Measurements from ENCODE around the gene MAB21L4. TPM values are rescaled to one million over a fixed set of nuclear protein-coding genes. Genes with fewer than 3 reads are reported as not detected.

The MAB21L4 gene
- total and polyA plus RNA-seq, 2 experiments from 2014 or later, result not detected

- DNase-seq (ENCODE audit: low read depth in 1 of 2, low spot score in 1 of 2), result no peak
- no peak overlapping the region for H3K4me3 ChIP-seq
- H3K36me3 ChIP-seq, result no peaks in the 10 kb centered on the region
- peaks cover 11% of the 10 kb centered on the region for H3K4me1 ChIP-seq (ENCODE audit: low read depth)
- no peak overlapping the region for H3K27ac ChIP-seq
- TF ChIP-seq, protein P1, sequence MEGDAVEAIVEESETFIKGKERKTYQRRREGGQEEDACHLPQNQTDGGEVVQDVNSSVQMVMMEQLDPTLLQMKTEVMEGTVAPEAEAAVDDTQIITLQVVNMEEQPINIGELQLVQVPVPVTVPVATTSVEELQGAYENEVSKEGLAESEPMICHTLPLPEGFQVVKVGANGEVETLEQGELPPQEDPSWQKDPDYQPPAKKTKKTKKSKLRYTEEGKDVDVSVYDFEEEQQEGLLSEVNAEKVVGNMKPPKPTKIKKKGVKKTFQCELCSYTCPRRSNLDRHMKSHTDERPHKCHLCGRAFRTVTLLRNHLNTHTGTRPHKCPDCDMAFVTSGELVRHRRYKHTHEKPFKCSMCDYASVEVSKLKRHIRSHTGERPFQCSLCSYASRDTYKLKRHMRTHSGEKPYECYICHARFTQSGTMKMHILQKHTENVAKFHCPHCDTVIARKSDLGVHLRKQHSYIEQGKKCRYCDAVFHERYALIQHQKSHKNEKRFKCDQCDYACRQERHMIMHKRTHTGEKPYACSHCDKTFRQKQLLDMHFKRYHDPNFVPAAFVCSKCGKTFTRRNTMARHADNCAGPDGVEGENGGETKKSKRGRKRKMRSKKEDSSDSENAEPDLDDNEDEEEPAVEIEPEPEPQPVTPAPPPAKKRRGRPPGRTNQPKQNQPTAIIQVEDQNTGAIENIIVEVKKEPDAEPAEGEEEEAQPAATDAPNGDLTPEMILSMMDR (IDR thresholded peaks at IDR 0.05; ENCODE audit: low read depth, low read length), result no peak
- H3K27me3 ChIP-seq, result no peaks in the 10 kb centered on the region
- no peaks in the 10 kb centered on the region for H3K9me3 ChIP-seq (ENCODE audit: low read depth)
Observed at GRCh38 chr2:240869956-240870875, 25.7 kb downstream of the MAB21L4 start.

DNA sequence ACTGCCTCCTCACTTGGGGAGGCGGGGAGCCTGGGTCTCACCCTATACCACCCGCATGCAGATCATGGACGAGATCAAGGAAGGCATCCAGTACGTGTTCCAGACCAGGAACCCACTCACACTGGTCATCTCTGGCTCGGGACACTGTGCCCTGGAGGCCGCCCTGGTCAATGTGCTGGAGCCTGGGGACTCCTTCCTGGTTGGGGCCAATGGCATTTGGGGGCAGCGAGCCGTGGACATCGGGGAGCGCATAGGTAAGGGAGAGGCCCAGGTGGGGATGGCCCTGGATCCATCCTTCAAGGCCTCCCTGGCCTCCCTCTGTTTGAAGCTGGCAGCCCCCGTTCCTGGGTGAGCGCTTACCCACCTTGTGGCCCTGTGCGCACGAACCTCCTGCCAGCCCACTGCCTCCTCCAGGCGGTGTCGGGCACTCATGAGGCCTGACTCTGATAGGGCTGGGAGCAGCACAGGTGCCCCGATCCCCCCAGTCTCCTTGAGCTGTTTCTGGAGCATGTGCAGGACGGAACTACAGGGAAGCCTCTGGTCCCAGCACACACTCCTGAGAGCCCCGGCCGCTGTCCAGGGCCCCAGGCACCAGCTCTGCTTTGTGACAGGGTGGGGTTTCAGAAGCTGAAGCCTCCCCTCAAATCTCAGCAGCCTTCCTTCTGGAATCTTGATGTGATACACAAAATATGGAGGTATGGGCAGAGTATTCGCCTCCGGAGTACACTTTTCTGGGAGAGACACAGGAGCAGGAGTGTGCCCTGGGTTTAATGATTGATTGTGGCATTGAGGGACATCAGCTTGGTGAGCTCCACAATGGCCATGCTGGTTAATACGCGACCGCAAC, 26.6 kb downstream of the MAB21L4 start:
- Histone ChIP-seq H3K4me1 (ENCODE audit: low read depth) (peaks cover 11% of the 10 kb centered on the region), H3K27ac (no peak overlapping the region), H3K36me3 (no peaks in the 10 kb centered on the region), H3K27me3 (no peaks in the 10 kb centered on the region), H3K9me3 (ENCODE audit: low read depth) (no peaks in the 10 kb centered on the region), H3K4me3 (no peak overlapping the region)
- no peak for DNase-seq (ENCODE audit: low read depth in 1 of 2, low spot score in 1 of 2)
- TF ChIP-seq, protein P1 (IDR thresholded peaks at IDR 0.05; ENCODE audit: low read depth, low read length), result no peak

DNA sequence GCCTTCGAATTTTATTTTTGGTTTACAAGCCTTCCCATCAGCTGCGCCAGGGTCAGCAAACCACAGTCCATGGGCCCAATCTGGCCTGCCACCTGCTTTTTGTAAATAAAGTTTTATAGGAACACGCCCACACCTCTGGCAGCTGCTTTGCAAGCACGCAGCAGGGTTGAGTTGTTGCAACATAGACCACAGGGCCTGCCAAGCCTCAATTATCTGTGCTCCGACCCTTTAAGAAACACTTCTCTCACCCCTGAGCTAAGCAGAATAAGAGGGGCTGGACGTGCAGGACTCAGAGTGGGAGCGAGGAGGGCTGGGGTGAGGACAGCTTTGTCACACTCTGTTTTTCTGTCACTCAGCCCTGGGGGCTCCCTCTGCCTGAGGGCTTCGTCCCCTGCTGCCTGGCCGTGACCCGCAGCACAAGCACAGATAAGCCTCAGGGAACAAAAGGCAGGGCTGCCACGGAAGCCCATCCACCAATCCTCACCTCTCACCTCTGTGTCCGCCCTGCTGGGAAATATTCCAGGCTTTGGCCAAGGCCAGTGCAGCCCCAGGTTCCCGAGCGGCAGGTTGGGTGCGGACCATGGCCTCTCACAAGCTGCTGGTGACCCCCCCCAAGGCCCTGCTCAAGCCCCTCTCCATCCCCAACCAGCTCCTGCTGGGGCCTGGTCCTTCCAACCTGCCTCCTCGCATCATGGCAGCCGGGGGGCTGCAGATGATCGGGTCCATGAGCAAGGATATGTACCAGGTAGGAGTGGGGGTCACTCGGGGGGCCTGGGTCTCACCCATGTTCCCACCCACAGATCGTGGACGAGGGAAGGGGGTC, 27.5 kb downstream of the MAB21L4 start, which contains the start of gene AGXT:
AGXT (plus strand) TSS at position 539 of the 823 bp plus-strand sequence; CDS start at position 581, 42 bp downstream.
- Histone ChIP-seq H3K27ac (peak within 1 kb of the TSS; percentile 43), H3K9me3 (ENCODE audit: low read depth) (no peaks in the 10 kb centered on the region), H3K4me3 (no peak within 1 kb of the TSS), H3K4me1 (ENCODE audit: low read depth) (peaks cover 11% of the 10 kb centered on the region), H3K27me3 (peaks cover 4% of the 10 kb centered on the region), H3K36me3 (no peaks in the 10 kb centered on the region)
- peak; percentile 58 to 78 for DNase-seq (ENCODE audit: low read depth in 1 of 2, low spot score in 1 of 2)
- TF ChIP-seq, protein P1 (IDR thresholded peaks at IDR 0.05; ENCODE audit: low read depth, low read length), result no peak

DNA sequence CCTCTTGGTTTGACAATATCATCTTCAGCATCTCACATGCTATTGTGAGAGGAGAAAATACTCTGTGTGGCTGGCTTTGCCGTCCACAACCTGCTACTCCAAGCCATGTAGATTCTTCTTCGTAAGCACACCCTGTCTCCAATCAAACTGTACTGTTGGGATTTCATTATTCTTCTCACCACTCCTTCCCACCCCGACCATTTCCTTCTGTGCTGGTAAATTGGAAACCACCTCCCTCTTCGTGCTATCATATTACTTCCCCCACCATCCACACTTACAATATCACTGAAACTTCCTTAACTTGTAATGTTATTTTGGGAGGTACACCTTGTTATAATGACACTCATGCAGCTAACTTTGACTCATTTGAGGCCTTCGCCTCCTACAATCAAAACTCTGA, 30.6 kb downstream of the MAB21L4 start:
- no peak for DNase-seq (ENCODE audit: low read depth in 1 of 2, low spot score in 1 of 2)
- Histone ChIP-seq H3K27me3 (peaks cover 4% of the 10 kb centered on the region), H3K4me3 (no peak overlapping the region), H3K27ac (no peak overlapping the region), H3K9me3 (ENCODE audit: low read depth) (no peaks in the 10 kb centered on the region), H3K4me1 (ENCODE audit: low read depth) (peaks cover 11% of the 10 kb centered on the region), H3K36me3 (no peaks in the 10 kb centered on the region)
- TF ChIP-seq, protein P1 (IDR thresholded peaks at IDR 0.05; ENCODE audit: low read depth, low read length), result no peak

DNA sequence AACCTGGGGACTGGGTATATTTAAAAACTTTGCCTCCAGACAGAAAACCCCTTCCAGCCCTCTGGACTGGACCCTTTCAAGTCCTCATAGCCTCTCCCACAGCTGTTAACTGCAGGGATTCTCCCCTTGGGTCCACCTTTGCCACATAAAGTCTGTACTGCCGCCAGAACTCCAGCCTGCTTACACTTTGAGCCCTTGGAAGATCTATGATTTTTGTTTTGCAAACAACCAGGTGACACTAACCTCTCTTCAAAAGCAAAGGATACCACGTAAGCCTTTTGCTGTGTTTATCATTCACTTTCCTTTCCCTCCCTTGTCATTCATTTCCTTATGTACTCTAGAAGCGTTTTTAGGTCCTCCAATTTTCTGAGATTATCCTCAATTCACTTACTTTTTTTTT, 31.5 kb downstream of the MAB21L4 start:
- Histone ChIP-seq H3K27me3 (peaks cover 4% of the 10 kb centered on the region), H3K36me3 (no peaks in the 10 kb centered on the region), H3K27ac (no peak overlapping the region), H3K4me3 (no peak overlapping the region), H3K4me1 (ENCODE audit: low read depth) (peaks cover 11% of the 10 kb centered on the region), H3K9me3 (ENCODE audit: low read depth) (no peaks in the 10 kb centered on the region)
- TF ChIP-seq, protein P1 (IDR thresholded peaks at IDR 0.05; ENCODE audit: low read depth, low read length), result no peak
- no peak for DNase-seq (ENCODE audit: low read depth in 1 of 2, low spot score in 1 of 2)

Measured in cardiac muscle cell (in vitro differentiated cells and primary cell).